ENCODE measurements around the gene CROCC2. TPM values are rescaled to one million over a fixed set of nuclear protein-coding genes. Genes with fewer than 3 reads are reported as not detected.

CROCC2 gene
- total RNA-seq, 3 donors from 2014 or later, result 0.07 to 0.19 TPM; not detected in 1

GRCh38 chr2:240947607-240948006 lies 41.5 kb downstream of the CROCC2 start:
- TF ChIP-seq, protein P1, sequence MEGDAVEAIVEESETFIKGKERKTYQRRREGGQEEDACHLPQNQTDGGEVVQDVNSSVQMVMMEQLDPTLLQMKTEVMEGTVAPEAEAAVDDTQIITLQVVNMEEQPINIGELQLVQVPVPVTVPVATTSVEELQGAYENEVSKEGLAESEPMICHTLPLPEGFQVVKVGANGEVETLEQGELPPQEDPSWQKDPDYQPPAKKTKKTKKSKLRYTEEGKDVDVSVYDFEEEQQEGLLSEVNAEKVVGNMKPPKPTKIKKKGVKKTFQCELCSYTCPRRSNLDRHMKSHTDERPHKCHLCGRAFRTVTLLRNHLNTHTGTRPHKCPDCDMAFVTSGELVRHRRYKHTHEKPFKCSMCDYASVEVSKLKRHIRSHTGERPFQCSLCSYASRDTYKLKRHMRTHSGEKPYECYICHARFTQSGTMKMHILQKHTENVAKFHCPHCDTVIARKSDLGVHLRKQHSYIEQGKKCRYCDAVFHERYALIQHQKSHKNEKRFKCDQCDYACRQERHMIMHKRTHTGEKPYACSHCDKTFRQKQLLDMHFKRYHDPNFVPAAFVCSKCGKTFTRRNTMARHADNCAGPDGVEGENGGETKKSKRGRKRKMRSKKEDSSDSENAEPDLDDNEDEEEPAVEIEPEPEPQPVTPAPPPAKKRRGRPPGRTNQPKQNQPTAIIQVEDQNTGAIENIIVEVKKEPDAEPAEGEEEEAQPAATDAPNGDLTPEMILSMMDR (IDR thresholded peaks at IDR 0.05), result no peak
- ATAC-seq (no peak), DNase-seq (peak in 1 of 3 donors; percentile 20)
- no peak overlapping the region for H3K4me3 ChIP-seq
- H3K36me3 ChIP-seq (ENCODE audit: low read depth), result no peaks in the 10 kb centered on the region
- H3K9me3 ChIP-seq, result no peaks in the 10 kb centered on the region
- intact Hi-C loops (cut with DNase I, micrococcal nuclease), result no loop called here
- no peaks in the 10 kb centered on the region for H3K4me1 ChIP-seq (ENCODE audit: low read depth)

DNA sequence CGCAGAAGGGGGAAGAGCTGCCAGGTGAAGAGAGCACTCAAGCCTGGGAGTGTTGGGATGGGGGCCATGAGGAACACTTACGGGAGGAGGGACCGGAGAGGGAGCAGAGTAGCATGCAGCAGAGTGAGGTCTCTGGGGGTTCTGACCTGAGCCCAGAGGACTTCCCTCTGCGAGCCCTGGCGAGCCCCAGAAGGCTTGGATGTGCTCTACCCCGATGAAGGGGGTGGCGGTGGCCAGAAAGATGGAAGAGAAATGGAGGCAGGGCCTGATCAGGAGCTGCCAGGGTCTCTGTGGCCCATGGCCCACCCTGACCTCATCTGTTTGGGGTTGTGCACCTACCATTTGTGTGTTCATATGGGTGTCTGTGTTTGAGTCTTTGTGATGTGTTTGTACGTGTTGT lies 42.0 kb downstream of the CROCC2 start:
- no peak overlapping the region for H3K4me3 ChIP-seq
- no peaks in the 10 kb centered on the region for H3K36me3 ChIP-seq (ENCODE audit: low read depth)
- DNase-seq, result no peak
- H3K9me3 ChIP-seq, result no peaks in the 10 kb centered on the region
- TF ChIP-seq, protein P1 (IDR thresholded peaks at IDR 0.05), result no peak
- intact Hi-C loops (cut with DNase I, micrococcal nuclease), result no loop called here
- ATAC-seq, result no peak
- no peaks in the 10 kb centered on the region for H3K4me1 ChIP-seq (ENCODE audit: low read depth)

DNA sequence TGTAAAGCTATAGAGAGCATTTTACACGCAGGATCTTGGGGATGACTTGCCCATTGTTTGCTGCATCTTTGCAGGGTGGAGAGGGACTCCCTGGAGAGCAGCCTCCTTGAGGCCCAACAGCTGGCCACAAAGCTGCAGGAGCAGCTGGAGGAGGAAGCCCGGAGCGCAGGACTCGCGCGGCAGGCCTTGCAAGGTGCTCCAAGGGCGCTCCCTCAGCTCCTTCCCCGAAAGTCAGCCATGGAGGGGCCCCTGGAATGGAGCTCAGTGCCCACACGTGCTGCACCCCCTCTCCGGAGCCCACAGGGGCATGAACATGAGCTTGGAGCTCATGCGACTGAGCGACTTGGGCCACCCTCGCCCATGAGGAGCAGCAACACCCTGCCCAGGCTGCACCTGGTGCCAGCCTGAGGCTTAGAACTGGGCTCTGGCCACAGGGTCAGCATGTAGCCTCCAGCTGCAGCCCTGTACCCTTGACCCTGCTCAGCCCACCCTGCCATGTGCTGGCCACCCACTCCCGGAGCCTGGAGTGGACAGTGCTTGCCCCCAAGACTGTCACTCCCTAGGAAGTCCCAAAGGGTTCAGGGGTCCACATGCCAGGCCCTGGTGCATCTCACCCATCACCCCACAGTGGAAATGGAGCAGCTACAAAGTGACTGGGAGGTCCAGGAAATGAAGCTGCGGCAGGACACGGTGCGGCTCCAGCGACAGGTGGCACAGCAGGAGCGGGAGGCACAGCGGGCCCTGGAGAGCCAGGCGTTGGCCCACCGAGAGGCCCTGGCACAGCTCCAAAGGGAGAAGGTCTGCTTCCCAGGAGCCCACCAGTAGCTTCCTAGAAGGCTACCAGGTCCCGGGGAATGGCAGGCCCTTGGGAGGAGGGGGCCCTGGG lies 43.0 kb downstream of the CROCC2 start:
- intact Hi-C loops (cut with DNase I, micrococcal nuclease), result no loop called here
- DNase-seq (peak in 1 of 3 donors; percentile 31), ATAC-seq (no peak)
- Histone ChIP-seq H3K36me3 (ENCODE audit: low read depth) (no peaks in the 10 kb centered on the region), H3K9me3 (no peaks in the 10 kb centered on the region), H3K4me3 (no peak overlapping the region), H3K4me1 (ENCODE audit: low read depth) (no peaks in the 10 kb centered on the region)
- TF ChIP-seq, protein P1 (IDR thresholded peaks at IDR 0.05), result no peak

DNA sequence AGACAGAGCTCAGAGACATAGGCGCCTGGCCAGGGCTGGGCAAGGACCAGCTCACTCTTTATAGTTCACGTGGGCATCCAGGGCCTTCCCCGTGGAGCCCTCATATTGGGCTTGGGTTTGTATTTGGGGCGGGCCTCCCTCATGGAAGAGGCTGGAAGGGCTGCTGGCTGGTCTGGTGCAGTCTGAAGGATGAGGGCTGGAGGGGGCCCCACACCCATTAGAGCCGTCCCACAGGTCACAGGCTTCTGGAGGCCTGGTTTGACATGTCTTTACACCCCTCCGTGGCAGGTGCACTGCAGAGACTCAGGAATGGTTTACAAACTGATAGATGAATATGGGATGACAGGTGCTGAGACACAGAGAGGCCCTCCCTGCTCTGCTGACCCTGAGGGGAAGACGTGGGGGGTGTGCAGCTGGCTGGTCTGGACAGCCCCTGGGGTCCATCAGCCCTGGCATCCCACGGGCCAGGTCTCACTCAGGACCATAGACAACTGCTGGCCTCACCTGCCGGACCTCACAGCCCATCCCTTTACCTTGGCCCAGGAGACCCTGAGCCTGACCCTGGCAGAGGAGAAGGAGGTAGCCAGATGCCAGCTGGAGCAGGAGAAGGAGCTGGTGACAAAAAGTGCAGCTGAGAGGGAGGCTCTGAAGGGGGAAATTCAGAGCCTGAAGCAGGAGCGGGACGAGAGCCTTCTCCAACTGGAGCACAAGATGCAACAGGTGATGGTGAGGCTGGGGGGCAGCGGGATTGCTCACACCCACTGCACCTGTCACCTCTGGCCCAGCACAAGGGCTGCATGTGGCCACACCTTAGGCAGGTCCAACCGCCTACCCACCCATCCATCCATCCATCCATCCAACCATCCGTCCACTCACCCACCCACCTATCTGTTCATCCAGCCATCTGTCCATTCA lies 43.9 kb downstream of the CROCC2 start:
- ATAC-seq, result no peak

DNA sequence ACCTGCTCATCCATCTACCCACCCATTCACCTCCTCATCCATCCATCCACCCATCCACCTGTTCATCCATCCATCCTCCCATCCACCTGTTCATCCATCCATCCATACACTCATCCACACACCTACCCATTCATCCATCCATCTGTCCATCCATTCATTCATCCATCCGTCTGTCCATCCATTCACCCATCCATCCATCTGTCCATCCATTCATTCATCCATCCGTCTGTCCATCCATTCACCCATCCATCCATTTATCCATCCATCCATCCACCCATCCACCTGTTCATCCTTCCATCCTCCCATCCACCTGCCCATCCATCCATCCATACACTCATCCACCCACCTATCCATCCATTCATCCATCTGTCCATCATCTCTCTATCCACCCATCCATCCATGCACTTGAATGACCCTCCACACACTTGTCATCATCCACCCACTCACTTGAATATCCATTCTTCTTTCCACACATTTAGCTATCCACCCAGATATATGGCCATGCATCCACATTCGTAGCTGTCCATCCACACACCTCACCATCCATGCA lies 45.0 kb downstream of the CROCC2 start:
- Histone ChIP-seq H3K9me3 (no peaks in the 10 kb centered on the region), H3K4me3 (no peak overlapping the region), H3K36me3 (ENCODE audit: low read depth) (no peaks in the 10 kb centered on the region), H3K4me1 (ENCODE audit: low read depth) (no peaks in the 10 kb centered on the region)
- intact Hi-C loops (cut with DNase I, micrococcal nuclease), result no loop called here
- ATAC-seq (no peak), DNase-seq (no peak)
- TF ChIP-seq, protein P1 (IDR thresholded peaks at IDR 0.05), result no peak

More for the DNA sequence above, 43.9 kb downstream of the CROCC2 start:
- Histone ChIP-seq H3K9me3 (no peaks in the 10 kb centered on the region), H3K4me1 (ENCODE audit: low read depth) (no peaks in the 10 kb centered on the region), H3K36me3 (ENCODE audit: low read depth) (no peaks in the 10 kb centered on the region), H3K4me3 (no peak overlapping the region)
- DNase-seq, result peak in 1 of 3 donors; percentile 17
- TF ChIP-seq, protein P1 (IDR thresholded peaks at IDR 0.05), result no peak
- intact Hi-C loops (cut with DNase I, micrococcal nuclease), result no loop called here

Data from mucosa of descending colon (tissue), 3 donors.